ENCODE data around the gene RASIP1.

GRCh38 chr19:48750771-48751504 lies 10.5 kb upstream of the RASIP1 start:
- no peak for TF ChIP-seq POLR2A (IDR thresholded peaks at IDR 0.05; ENCODE audit: low read length)
- no peak for TF ChIP-seq GATA1 (IDR thresholded peaks at IDR 0.05; ENCODE audit: low read depth, low read length)

Measured in erythroblast (primary cell).